Activated CD8-positive, alpha-beta memory T cell treated with anti-CD3 and anti-CD28 coated beads for 36 hours (primary cell): ENCODE data around the gene DAPK1. TPM values are rescaled to one million over a fixed set of nuclear protein-coding genes. Genes with fewer than 3 reads are reported as not detected.

ENCODE experiments used
- CTCF ChIA-PET: fragments of 350-600 bp; sonication (Branson Sonifier 250); formaldehyde crosslinking; loops from one replicate; lab custom pipeline; 2021; ENCODE audit warnings: antibody characterized with exemption; lab: Charles Lee
- POLR2A ChIA-PET: fragments of 350-600 bp; sonication (Branson Sonifier 250); formaldehyde crosslinking; loops from one replicate; lab custom pipeline; 2021; ENCODE audit warnings: antibody characterized with exemption; lab: Charles Lee
- total RNA-seq, 2 experiments: library from RNA; stranded (reverse); gene quantifications; one replicate each; pipeline ENCODE4 v1.2.3, GENCODE V29; 2021

DAPK1 gene
- total RNA-seq, 2 experiments from 2014 or later, result 3.2 to 3.6 TPM

DNA sequence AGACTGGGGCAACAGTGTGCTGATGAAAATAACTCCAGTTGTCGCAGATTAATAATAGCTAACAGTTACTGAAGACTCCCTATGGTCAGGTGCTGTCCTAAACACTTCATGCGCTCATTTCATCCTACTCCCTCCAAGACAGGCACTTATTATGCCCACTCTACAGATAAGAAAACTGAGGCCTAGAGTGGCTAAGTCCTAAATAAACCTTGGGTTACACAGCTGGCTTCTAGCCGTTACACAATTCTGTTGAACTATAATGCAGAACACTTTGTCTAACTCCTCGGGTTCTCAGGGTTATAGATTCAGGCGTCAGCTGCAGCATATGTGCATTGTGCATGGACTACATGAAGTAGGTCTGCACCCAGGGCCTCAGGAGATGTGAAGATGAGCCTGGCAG lies 103.9 kb downstream of the DAPK1 start:
- ChIA-PET CTCF (no interaction called here), POLR2A (no interaction called here)

DNA sequence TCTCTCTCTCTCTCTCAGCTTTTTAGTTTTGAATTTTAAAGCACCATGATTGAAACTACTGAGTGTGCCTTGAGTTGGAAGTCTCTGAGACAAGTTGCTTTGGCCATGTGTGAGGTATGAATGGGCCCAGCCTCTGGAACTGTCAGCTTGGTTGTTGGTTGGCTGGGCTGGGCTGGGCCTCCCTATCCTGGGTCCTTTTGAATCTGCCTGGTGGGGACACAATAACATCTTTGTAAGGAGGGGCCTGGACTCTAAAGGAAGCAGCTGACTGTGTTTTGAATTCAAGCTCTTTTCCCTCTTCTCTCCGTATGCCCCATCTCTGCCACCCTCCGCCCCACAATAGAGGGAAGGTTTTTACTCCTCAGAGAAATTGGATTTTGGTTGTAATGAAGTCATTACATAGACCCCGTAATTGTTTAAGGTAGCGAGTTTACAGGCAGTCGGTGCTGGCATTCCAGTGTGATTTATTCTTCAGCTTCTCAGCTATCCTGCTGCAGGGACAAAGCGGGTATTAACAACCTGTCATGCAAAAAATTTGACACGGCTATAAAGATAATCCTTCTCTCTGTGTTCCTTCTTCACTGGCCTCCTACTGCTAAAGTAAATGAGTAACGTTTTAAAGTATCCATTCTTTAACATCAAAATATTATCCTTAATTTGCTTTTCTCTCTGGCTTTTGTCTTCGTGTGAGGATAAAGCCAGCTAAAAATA lies 105.4 kb downstream of the DAPK1 start:
- CTCF ChIA-PET, result no interaction called here
- POLR2A ChIA-PET, result no interaction called here

DNA sequence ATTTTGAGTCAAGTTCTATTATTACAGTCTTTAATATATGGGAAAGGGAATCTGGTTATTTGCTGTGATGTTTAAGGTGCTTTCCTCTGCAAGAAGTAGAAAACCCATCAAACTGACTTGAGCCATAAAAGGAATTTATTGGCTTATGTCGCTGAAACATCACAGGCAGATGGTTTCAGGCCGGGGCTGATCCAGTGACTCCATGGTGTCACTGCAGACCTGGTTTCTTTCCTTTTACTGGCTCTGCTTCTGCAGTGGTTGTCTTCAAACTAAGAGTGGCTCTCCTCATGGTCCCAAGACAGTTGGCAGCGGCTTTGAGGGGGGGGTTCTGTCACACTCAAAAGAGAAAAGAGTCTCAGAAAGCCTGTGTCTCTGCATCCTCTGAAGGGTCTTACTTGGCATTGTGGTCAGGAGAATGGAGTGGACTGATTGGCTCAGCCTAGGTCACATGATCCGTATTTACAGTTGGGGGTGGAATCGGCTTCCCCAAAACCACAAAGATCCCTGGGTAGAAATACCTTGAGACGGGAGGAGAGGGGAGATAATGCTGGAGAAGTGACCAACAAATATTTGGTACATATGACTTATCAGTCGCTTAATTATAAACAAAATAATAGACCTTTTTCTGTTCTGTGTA lies 106.3 kb downstream of the DAPK1 start:
- ChIA-PET CTCF (no interaction called here), POLR2A (no interaction called here)

DNA sequence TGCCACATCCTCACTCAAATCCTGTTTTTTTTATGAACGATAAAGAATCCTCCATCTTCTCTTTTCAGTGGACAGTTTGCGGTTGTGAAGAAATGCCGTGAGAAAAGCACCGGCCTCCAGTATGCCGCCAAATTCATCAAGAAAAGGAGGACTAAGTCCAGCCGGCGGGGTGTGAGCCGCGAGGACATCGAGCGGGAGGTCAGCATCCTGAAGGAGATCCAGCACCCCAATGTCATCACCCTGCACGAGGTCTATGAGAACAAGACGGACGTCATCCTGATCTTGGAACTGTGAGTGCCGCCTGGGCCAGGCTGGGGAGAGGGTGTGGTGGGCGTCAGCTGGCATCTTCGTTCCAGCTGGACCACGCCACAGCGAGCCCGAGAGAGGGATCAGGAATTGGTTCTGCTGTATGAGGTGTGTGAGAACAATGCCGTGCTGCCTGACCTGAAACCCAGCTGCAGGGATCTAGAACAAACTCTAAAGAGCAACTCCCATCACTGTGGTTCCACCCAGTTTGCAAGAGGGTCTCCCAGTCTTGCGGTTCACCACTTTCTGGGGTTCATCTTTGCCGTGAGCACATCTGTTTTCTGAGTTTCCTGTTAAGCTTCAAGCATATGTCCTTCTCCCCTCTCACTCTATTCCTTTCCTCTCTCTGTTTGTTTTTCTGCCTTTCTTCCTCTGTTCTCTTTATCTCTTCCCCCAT lies 107.4 kb downstream of the DAPK1 start:
- ChIA-PET POLR2A (no interaction called here), CTCF (no interaction called here)

DNA sequence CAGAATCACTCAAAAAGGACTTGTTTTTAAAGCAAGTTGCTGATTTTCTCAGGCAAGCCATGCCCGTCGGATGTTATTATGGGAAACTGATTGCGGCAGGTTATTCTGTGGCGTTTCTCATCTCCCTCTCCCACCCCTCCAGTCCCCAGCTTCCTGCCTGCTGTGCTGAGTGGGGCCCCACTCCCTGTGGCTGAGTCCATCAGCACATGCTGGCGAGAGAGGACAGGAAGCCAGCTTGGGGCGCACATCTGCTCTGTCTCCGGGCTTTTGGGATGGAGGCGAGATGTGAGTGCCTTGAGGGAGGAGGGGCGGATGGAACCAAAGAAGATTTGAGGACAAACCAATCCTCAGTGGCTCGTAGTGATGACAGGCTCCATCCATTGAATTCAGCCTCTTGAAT lies 108.0 kb downstream of the DAPK1 start:
- ChIA-PET POLR2A (no interaction called here), CTCF (no interaction called here)

DNA sequence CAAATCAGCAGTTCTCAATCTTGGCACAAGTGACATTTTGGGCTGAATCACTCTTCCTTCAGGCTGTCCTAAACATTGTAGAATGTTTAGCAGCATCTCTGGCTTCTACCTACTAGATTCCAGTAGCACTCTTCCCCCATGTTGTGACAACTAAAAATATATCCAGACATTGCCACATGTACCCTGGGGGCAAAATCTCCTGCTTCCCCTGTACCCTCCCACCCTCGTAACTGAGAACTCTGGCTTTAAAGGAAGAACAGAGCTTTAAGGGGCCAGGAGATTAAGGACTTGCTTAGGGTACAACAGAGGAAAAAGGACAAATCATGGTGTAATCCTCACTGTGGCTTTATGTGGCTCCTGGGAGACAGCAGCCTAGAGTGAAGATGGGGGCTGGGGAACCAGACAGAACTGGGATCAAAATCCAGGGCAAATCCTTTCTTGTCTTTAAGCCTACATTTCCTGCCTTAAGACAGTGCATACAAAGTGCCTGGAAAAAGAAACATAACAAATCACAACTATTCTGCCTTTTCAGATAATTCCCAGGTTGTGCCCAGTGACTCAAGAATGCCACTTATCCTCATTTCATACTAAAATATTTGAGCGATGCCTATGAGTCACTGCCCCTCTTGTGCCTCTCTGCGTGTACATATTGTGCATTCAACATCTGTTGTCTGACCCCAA lies 109.3 kb downstream of the DAPK1 start:
- ChIA-PET POLR2A (no interaction called here), CTCF (no interaction called here)

GRCh38 chr9:87607859-87608258 lies 110.2 kb downstream of the DAPK1 start:
- ChIA-PET POLR2A (no interaction called here), CTCF (no interaction called here)

DNA sequence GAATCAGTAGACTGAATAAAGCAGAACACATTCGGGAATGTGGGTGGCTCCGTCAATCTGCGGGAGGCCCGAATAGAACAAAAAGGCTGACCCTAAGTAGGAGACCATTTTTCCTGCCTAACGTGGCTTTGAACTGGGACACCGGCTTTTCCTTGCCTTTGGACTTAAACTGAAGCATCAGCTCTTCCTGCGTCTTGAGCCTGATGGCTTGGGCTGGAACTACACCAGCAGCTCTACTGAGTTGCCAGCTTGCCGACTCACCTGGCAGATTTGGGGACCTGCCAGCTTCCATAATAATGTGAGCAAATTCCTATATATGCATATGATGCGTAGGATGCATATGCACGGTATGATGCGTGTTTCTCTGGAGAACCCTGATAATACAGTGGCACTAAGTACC lies 111.3 kb downstream of the DAPK1 start:
- ChIA-PET POLR2A (no interaction called here), CTCF (no interaction called here)

DNA sequence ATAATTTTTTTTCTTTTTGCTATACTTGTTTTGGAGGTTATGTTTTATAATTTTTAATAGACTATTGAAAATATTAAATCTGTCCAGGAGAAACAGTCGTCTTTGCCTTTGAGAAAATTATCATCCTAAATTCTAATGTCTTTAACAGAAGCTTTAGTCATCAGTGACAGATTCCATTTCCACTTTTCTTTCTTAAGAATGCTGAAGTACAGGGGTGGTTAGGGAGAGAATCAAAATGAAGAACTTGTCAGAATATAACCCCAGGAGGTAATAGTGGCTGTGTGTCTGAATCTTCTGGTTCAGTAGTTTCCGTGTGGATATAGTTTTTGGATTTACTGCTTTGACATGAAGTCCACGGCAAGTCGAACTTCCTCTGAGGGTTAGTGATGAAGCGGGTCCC lies 111.8 kb downstream of the DAPK1 start:
- CTCF ChIA-PET, result no interaction called here
- POLR2A ChIA-PET, result no interaction called here

DNA sequence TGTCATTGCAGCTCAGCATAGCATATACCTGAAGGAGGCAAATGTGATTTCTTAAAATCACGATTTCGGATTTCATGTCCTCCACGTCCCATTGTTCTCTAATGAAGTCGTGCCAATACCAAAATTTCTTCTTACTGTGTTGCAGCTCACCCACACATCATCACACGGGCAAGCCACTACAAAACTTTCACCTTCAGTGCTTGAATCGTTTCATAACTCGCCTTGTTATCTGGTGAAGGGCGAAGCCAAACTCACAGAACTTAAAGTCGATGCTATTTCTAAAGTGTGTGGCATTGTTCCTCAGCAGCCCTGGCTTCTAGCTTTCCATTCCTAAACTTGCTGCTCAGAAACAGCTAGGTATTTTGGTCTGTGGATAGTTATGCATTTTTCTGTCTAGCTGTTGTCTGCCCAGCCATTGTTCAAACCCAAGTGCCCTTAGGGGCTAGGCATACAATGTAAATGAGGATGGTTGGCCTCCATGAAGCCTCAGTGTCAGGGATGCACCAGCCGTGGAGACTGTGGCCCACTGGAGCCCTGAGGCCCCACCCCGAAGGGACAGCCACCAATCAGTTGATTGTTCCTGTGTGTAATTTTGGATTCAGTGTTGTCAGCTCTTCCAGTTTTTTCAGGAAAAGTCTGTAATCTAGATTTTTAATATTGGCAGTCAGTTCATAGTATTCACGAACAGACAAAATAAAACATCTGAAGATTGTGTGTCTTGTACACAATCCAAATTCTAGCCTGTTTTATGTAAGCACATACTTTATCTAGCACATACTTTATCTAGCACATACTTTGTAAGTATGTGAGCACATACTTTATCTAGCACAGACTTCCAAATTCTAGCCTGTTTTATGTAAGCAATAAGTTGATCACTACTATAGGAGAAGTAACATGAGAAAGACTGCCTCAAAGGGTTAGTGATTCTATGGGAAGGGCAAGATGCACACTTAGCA lies 112.8 kb downstream of the DAPK1 start:
- CTCF ChIA-PET, result no interaction called here
- POLR2A ChIA-PET, result no interaction called here

- ChIA-PET POLR2A (no interaction called here), CTCF (no interaction called here)
Observed at GRCh38 chr9:87611776-87612175, 114.1 kb downstream of the DAPK1 start.

GRCh38 chr9:87612536-87612935 lies 114.9 kb downstream of the DAPK1 start:
- POLR2A ChIA-PET, result no interaction called here
- CTCF ChIA-PET, result no interaction called here

DNA sequence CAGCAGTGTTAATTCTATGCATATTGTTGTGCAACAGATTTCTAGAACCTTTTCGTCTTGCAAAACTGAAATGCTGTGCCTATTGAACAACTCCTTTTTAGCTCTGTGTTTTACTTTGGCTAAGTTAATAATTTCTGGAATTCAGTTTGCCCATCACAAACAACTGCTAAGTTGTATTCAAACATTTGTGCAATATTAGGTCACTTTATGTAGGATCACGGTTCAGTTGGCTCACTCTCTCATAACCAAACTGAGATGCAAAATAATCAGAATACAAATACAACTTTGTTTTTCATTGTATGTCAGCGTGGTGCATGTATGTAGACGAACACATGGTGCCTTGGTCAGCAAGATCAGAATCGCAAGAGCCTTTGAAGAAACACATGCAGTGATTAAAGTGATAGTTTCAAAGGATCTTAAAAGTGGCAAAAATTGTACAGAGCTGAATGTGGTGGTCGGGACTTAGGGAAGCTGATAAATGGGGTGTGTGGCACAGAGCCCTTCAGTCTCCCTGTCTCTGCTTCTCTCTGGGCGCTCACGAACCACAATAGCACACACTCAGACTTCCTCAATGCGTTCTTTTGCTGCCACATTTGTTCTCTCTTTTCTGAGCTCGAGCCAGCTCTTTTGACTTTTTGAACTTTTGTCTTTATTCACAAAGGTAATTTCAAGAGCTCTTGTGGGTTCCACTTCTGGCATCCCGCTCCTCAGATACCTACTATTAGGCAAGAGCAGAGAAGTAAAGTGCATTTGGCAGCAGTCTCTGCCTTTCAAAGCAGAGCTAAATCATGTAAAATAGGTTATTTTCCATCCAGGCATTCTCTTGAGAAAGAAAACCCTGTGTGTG lies 115.8 kb downstream of the DAPK1 start:
- ChIA-PET CTCF (no interaction called here), POLR2A (no interaction called here)

GRCh38 chr9:87614397-87614796 lies 116.7 kb downstream of the DAPK1 start:
- ChIA-PET CTCF (no interaction called here), POLR2A (no interaction called here)

DNA sequence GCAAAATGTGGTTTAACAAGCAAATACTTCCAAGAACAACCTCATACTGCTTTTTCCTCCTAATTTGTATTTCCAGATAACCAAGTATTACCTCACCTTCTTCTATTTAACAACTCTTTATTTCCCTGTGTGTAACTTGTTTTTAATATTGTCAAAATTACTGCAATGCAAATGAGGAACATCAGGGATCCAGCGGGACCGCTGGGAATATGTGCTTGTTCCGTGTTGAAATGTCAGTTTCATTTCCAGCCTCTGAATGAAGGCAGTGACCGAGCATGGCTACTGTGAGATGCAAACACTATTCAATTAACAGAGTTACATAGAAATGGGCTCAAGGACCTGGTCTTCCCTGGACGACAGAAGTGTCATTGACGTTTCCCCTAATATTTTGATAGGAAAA lies 117.5 kb downstream of the DAPK1 start:
- ChIA-PET POLR2A (no interaction called here), CTCF (no interaction called here)

- ChIA-PET CTCF (no interaction called here), POLR2A (no interaction called here)
Observed at GRCh38 chr9:87615547-87616148, 118.0 kb downstream of the DAPK1 start.

- ChIA-PET POLR2A (no interaction called here), CTCF (no interaction called here)
Observed at GRCh38 chr9:87618226-87618625, 120.6 kb downstream of the DAPK1 start.

GRCh38 chr9:87618931-87619330 lies 121.3 kb downstream of the DAPK1 start:
- POLR2A ChIA-PET, result no interaction called here
- CTCF ChIA-PET, result no interaction called here
